H9 (cell line): ENCODE results near the gene TMEM14C. TPM values are rescaled to one million over a fixed set of nuclear protein-coding genes. Genes with fewer than 3 reads are reported as not detected.

Experiments
- DNase-seq: peaks from one replicate; pipeline ENCODE4 v3.0.0-alpha.2; 2017
- H2AFZ ChIP-seq: one replicate; pipeline ENCODE4 v1.6.1; 2013; ENCODE audit warnings: mild to moderate bottlenecking, low read length, control low read depth, moderate library complexity
- H2AK5ac ChIP-seq: 2 replicates; pipeline ENCODE4 v1.6.1; 2013; ENCODE audit warnings: low read length, control low read depth, mixed read lengths; ENCODE audit not compliant: insufficient read length
- H2BK120ac ChIP-seq: one replicate; pipeline ENCODE4 v1.6.1; 2013; ENCODE audit warnings: low read depth, mild to moderate bottlenecking, low read length, control low read depth, inconsistent platforms; ENCODE audit not compliant: poor library complexity, severe bottlenecking
- H2BK12ac ChIP-seq: 2 replicates; pipeline ENCODE4 v1.6.1; 2013; ENCODE audit warnings: low read length, control low read depth, mixed read lengths, low read depth; ENCODE audit not compliant: insufficient read length
- H2BK15ac ChIP-seq: 2 replicates; pipeline ENCODE4 v1.6.1; 2013; ENCODE audit warnings: low read depth, low read length, control low read depth
- H2BK20ac ChIP-seq: one replicate; pipeline ENCODE4 v1.6.1; 2013; ENCODE audit warnings: low read depth, mild to moderate bottlenecking, low read length, control low read depth, inconsistent platforms; ENCODE audit not compliant: poor library complexity, severe bottlenecking
- H2BK5ac ChIP-seq: 2 replicates; pipeline ENCODE4 v1.6.1; 2013; ENCODE audit warnings: low read length, control low read depth, mixed read lengths; ENCODE audit not compliant: insufficient read length
- H3K14ac ChIP-seq: 2 replicates; pipeline ENCODE4 v1.6.1; 2013; ENCODE audit warnings: low read length, control low read depth; ENCODE audit not compliant: insufficient read depth
- H3K18ac ChIP-seq: 2 replicates; pipeline ENCODE4 v1.6.1; 2013; ENCODE audit warnings: low read depth, mild to moderate bottlenecking, mixed read lengths, low read length, control low read depth; ENCODE audit not compliant: insufficient read length
- H3K23ac ChIP-seq: 2 replicates; pipeline ENCODE4 v1.6.1; 2013; ENCODE audit warnings: low read length, control low read depth, mixed read lengths, low read depth; ENCODE audit not compliant: insufficient read length
- H3K23me2 ChIP-seq: 2 replicates; pipeline ENCODE4 v1.6.1; 2013; ENCODE audit warnings: low read depth, mild to moderate bottlenecking, mixed read lengths, low read length, control low read depth; ENCODE audit not compliant: insufficient read length, poor library complexity, severe bottlenecking
- H3K27ac ChIP-seq: 2 replicates; pipeline ENCODE4 v1.5.1; 2013; ENCODE audit warnings: low read length, control low read depth, mixed read lengths, low read depth; ENCODE audit not compliant: insufficient read length
- H3K27me3 ChIP-seq: 2 replicates; pipeline ENCODE4 v1.6.1; 2013; ENCODE audit warnings: low read length, control low read depth, inconsistent platforms; ENCODE audit not compliant: insufficient read depth
- H3K4ac ChIP-seq: 2 replicates; pipeline ENCODE4 v1.6.1; 2013; ENCODE audit warnings: low read depth, mild to moderate bottlenecking, control low read depth, inconsistent platforms, low read length, moderate library complexity
- H3K4me1 ChIP-seq: 2 replicates; pipeline ENCODE4 v1.6.1; 2013; ENCODE audit warnings: low read length, control low read depth, inconsistent platforms; ENCODE audit not compliant: insufficient read depth
- H3K4me2 ChIP-seq: 2 replicates; pipeline ENCODE4 v1.6.1; 2013; ENCODE audit warnings: low read length, control low read depth, mixed read lengths; ENCODE audit not compliant: insufficient read length, insufficient read depth
- H3K56ac ChIP-seq: 2 replicates; pipeline ENCODE4 v1.6.1; 2013; ENCODE audit warnings: low read depth, mild to moderate bottlenecking, mixed read lengths, low read length, control low read depth; ENCODE audit not compliant: insufficient read length
- H3K79me1 ChIP-seq: 2 replicates; pipeline ENCODE4 v1.6.1; 2013; ENCODE audit warnings: low read depth, mild to moderate bottlenecking, moderate library complexity, low read length, control low read depth, inconsistent platforms; ENCODE audit not compliant: insufficient read depth, poor library complexity, severe bottlenecking
- H3K79me2 ChIP-seq: 2 replicates; pipeline ENCODE4 v1.6.1; 2013; ENCODE audit warnings: low read length, control low read depth, inconsistent platforms; ENCODE audit not compliant: insufficient read depth
- H3K9ac ChIP-seq: 2 replicates; pipeline ENCODE4 v1.6.1; 2013; ENCODE audit warnings: low read length, control low read depth, mixed read lengths; ENCODE audit not compliant: insufficient read length; ENCODE audit errors: extremely low read depth
- H3K9me3 ChIP-seq: one replicate; pipeline ENCODE4 v1.6.1; 2013; ENCODE audit warnings: low read depth, low read length, inconsistent platforms; ENCODE audit not compliant: control insufficient read depth
- H3T11ph ChIP-seq: one replicate; pipeline ENCODE4 v1.6.1; 2013; ENCODE audit warnings: mild to moderate bottlenecking, low read length, control low read depth, inconsistent platforms
- H4K20me1 ChIP-seq: one replicate; pipeline ENCODE4 v1.6.1; 2013; ENCODE audit not compliant: control insufficient read depth, insufficient read length, insufficient read depth
- H4K5ac ChIP-seq: 2 replicates; pipeline ENCODE4 v1.6.1; 2013; ENCODE audit warnings: low read depth, mild to moderate bottlenecking, mixed read lengths, low read length, control low read depth; ENCODE audit not compliant: insufficient read length
- H4K8ac ChIP-seq: replicated peaks from 2 replicates; pipeline ENCODE4 v1.6.1; 2013; ENCODE audit warnings: low read length, control low read depth, mixed read lengths, low read depth; ENCODE audit not compliant: insufficient read length
- H4K91ac ChIP-seq: 2 replicates; pipeline ENCODE4 v1.6.1; 2013; ENCODE audit warnings: low read depth, mild to moderate bottlenecking, moderate library complexity, mixed read lengths, low read length, control low read depth; ENCODE audit not compliant: insufficient read length
- H3K27ac Mint-ChIP-seq, 3 experiments: 2 replicates in 2 of 3; 3 replicates in 1 of 3; pipeline ENCODE4 v1.8.0; 2020 to 2021; ENCODE audit warnings: mixed read lengths in 3 of 3, mild to moderate bottlenecking in 1 of 3, moderate library complexity in 1 of 3
- H3K27me3 Mint-ChIP-seq: 2 replicates; pipeline ENCODE4 v1.8.0; 2021; ENCODE audit warnings: low read depth, mild to moderate bottlenecking, moderate library complexity, mixed read lengths
- H3K36me3 Mint-ChIP-seq, 3 experiments: 2 replicates in 2 of 3; 3 replicates in 1 of 3; pipeline ENCODE4 v1.8.0; 2020 to 2021; ENCODE audit warnings: low read depth in 3 of 3, mixed read lengths in 3 of 3; ENCODE audit not compliant: insufficient read depth in 1 of 3
- H3K4me1 Mint-ChIP-seq, 2 experiments: 2 replicates each; pipeline ENCODE4 v1.8.0; 2020; ENCODE audit warnings: mixed read lengths in 2 of 2
- H3K4me3 Mint-ChIP-seq, 2 experiments: 2 replicates in 1 of 2; 3 replicates in 1 of 2; pipeline ENCODE4 v1.8.0; 2020 to 2021; ENCODE audit warnings: mild to moderate bottlenecking in 2 of 2, mixed read lengths in 2 of 2, moderate library complexity in 1 of 2
- H3K9me3 Mint-ChIP-seq, 2 experiments: 2 replicates in 1 of 2; 3 replicates in 1 of 2; pipeline ENCODE4 v1.8.0; 2020; ENCODE audit warnings: mild to moderate bottlenecking in 2 of 2, mixed read lengths in 2 of 2, moderate library complexity in 1 of 2
- WGBS: extraction: QIAGEN DNeasy Blood & Tissue Kit; methylation state at CpG from one replicate; pipeline ENCODE4 v1.1.7; 2013; ENCODE audit warnings: missing lambda C conversion rate, low lambda C conversion rate, mixed read lengths; ENCODE audit not compliant: insufficient read length; ENCODE audit errors: extremely low coverage; 5-methylcytosine and 5-hydroxymethylcytosine counted together
- total RNA-seq: library from RNA; stranded (reverse); gene quantifications from 2 replicates; pipeline ENCODE4 v1.2.1, GENCODE V29; 2021
- TF ChIP-seq, protein P1 (sequence below): fragments of 200-600 bp; sonication (generic); conservative IDR thresholded peaks from 3 replicates; pipeline ENCODE4 v1.8.0; 2021; ENCODE audit warnings: antibody characterized with exemption, mild to moderate bottlenecking

The TMEM14C gene
- total RNA-seq, 1 experiment from 2014 or later, result 94.4 TPM

DNA sequence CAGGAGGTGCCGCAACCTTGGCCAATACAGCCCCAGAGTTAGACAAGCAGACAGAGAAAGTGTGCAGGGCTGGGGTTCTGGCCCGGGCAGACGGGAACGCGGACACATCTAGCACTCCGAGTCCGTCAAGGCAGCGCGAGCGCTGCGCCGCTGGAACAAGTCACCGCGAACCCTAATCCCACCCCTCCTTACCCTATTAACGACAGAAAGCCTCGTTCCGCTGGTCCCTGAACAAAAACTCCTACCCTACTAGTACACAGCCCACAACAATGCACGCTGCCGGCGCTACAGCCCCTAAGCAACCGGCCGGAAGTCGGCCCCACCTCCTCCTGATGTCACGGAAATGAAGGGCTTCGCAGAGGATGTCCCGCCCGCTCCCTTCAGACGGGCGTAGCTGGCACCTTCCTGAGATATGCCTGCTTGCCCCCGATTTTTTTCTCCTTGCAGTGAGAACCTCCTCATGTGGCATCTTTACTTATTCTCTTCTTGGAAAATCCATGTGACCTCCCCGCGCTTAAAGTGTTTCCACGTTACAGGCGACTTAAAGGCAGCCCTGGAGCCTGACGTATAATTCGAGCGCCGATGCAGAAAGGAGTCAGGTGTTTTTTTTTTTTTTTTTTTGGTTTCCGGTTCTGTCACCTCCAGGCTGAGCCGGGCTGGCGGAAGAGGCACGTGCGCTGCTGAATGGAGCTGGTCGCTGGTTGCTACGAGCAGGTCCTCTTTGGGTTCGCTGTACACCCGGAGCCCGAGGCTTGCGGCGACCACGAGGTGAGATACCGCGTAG lies 28.4 kb upstream of the TMEM14C start, which contains the start of the genes C6orf52 and PAK1IP1:
C6orf52 (minus strand) TSS at position 315 of the 784 bp plus-strand sequence. CDS start 7,066 bp downstream, outside the sequence.
PAK1IP1 (plus strand) TSS at position 671 of the 784 bp plus-strand sequence; CDS start at position 685, 14 bp downstream.
- Histone ChIP-seq H2BK20ac (no peak within 1 kb of the TSS), H3T11ph (no peak within 1 kb of the TSS), H3K56ac (no peak within 1 kb of the TSS), H3K9ac (peak within 1 kb of the TSS; percentile 94), H3K79me2 (peaks cover 28% of the 10 kb centered on the region; the same call in 1 of the 2 replicates), H3K9me3 (no peaks in the 10 kb centered on the region), H4K8ac (no peak within 1 kb of the TSS), H2BK15ac (no peak within 1 kb of the TSS), H3K4ac (no peak within 1 kb of the TSS; the same call in 1 of the 2 replicates), H4K91ac (no peak within 1 kb of the TSS), H3K27me3 (no peaks in the 10 kb centered on the region), H4K20me1 (no peaks in the 10 kb centered on the region), H2BK5ac (peak within 1 kb of the TSS; percentile 2), H3K27ac (peak within 1 kb of the TSS; percentile 56), H3K14ac (peak within 1 kb of the TSS; percentile 82; the same call in 1 of the 2 replicates), H3K23ac (no peak within 1 kb of the TSS), H3K4me1 (peaks cover 4% of the 10 kb centered on the region; the same call in 1 of the 2 replicates), H2AK5ac (no peak within 1 kb of the TSS), H2BK120ac (no peak within 1 kb of the TSS), H2AFZ (no peak within 1 kb of the TSS), H3K23me2 (no peaks in the 10 kb centered on the region), H2BK12ac (no peak within 1 kb of the TSS), H3K79me1 (peaks cover 2% of the 10 kb centered on the region), H3K18ac (peak within 1 kb of the TSS; percentile 78), H4K5ac (no peak within 1 kb of the TSS), H3K4me2 (peak within 1 kb of the TSS; percentile 96)
- no peaks in the 10 kb centered on the region; a peak in 1 of 5 replicates for H3K9me3 Mint-ChIP-seq
- H3K36me3 Mint-ChIP-seq, result peaks cover 16 to 38% (median 25%) of the 10 kb centered on the region in 3 experiments
- peak; percentile 93 for DNase-seq
- peak within 1 kb of the TSS; percentile 100 for H3K27ac Mint-ChIP-seq
- H3K27me3 Mint-ChIP-seq, result no peaks in the 10 kb centered on the region
- no CpG with 5 or more reads among the region's 53 CpGs for WGBS
- TF ChIP-seq, protein P1, sequence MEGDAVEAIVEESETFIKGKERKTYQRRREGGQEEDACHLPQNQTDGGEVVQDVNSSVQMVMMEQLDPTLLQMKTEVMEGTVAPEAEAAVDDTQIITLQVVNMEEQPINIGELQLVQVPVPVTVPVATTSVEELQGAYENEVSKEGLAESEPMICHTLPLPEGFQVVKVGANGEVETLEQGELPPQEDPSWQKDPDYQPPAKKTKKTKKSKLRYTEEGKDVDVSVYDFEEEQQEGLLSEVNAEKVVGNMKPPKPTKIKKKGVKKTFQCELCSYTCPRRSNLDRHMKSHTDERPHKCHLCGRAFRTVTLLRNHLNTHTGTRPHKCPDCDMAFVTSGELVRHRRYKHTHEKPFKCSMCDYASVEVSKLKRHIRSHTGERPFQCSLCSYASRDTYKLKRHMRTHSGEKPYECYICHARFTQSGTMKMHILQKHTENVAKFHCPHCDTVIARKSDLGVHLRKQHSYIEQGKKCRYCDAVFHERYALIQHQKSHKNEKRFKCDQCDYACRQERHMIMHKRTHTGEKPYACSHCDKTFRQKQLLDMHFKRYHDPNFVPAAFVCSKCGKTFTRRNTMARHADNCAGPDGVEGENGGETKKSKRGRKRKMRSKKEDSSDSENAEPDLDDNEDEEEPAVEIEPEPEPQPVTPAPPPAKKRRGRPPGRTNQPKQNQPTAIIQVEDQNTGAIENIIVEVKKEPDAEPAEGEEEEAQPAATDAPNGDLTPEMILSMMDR, result no peak
- H3K4me3 Mint-ChIP-seq, result peak within 1 kb of the TSS; percentile 97 to 98
- H3K4me1 Mint-ChIP-seq, result peaks cover 40 to 41% of the 10 kb centered on the region in 2 experiments
